T-helper 1 cell treated with Interleukin-12 subunit alpha and Interleukin-12 subunit beta and Interleukin-4 antibody, amounts not matched to agents 30 μg/mL and 1 μg/mL, for 36 hours (primary cell): ENCODE measurements around the gene AMBP.

Experiments
- H3K27ac Mint-ChIP-seq: one replicate; pipeline ENCODE4 v1.8.0; 2021; ENCODE audit warnings: mild to moderate bottlenecking, mixed read lengths
- H3K27me3 Mint-ChIP-seq: one replicate; pipeline ENCODE4 v1.8.0; 2021; ENCODE audit warnings: low read depth, mixed read lengths
- H3K36me3 Mint-ChIP-seq: one replicate; pipeline ENCODE4 v1.8.0; 2021; ENCODE audit warnings: low read depth, mixed read lengths
- H3K4me1 Mint-ChIP-seq: one replicate; pipeline ENCODE4 v1.8.0; 2021; ENCODE audit warnings: low read depth, mixed read lengths
- H3K4me3 Mint-ChIP-seq: one replicate; pipeline ENCODE4 v1.8.0; 2021; ENCODE audit warnings: mild to moderate bottlenecking, moderate library complexity, mixed read lengths
- H3K9me3 Mint-ChIP-seq: one replicate; pipeline ENCODE4 v1.8.0; 2021; ENCODE audit warnings: mixed read lengths

AMBP gene

GRCh38 chr9:114078781-114079156 is 669 bp upstream of the AMBP start:
- Mint-ChIP-seq H3K4me1 (peaks cover 1% of the 10 kb centered on the region), H3K27ac (no peak overlapping the region), H3K36me3 (no peaks in the 10 kb centered on the region), H3K27me3 (no peaks in the 10 kb centered on the region), H3K4me3 (no peak overlapping the region), H3K9me3 (no peaks in the 10 kb centered on the region)

- H3K4me3 Mint-ChIP-seq = no peak overlapping the region
- H3K27ac Mint-ChIP-seq = no peak overlapping the region
- no peaks in the 10 kb centered on the region for H3K27me3 Mint-ChIP-seq
- no peaks in the 10 kb centered on the region for H3K36me3 Mint-ChIP-seq
- H3K4me1 Mint-ChIP-seq = no peaks in the 10 kb centered on the region
- H3K9me3 Mint-ChIP-seq = no peaks in the 10 kb centered on the region
These were observed 800 bp downstream of the AMBP start for GRCh38 chr9:114077162-114077837.

DNA sequence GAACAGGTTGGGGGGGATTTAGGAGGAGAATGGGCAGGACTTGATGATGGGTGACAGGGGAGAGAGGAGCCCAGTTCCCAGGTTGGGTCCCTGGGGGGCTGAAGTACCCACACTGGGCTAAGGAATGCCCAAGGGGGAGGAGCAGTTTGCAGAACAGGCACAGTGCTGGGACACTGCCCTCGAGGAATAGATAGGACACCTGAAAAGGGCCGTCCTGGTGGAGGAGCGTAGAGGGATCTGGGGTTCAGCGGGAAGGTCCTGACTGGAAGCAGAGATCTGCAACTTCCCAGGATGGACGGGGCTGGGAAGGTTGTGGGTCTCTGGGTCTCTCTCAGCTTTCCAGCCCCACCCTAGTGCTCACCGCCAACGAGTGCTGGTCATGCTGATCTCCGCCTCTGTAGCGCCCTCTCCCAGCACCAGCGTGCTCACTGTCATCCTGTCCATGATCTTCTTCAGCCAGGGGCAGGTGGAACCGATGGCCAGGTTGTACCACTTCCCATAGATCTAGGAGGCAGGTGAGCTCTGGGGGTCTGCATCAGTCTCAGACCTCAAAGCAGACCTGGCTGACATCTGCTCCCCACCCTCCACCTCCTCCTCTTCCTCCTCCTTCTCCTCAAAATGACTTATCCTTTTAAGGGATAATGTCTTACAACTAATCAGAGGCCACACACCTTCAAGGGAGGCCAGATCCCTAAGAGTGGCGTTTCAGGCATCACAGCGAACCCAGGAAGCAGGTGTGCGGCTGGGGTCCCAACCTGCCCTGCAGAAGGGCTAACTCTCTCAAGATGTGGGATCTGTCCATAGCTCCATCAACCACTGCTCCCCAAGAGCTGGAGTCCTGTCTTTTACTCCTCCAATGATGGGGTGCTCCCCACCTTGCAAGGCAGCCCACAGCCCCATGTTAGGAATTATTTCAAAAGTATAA is 1.6 kb downstream of the AMBP start:
- H3K9me3 Mint-ChIP-seq = no peaks in the 10 kb centered on the region

GRCh38 chr9:114075602-114076001 is 2.5 kb downstream of the AMBP start:
- H3K4me1 Mint-ChIP-seq = no peaks in the 10 kb centered on the region
- no peak overlapping the region for H3K4me3 Mint-ChIP-seq
- H3K36me3 Mint-ChIP-seq = no peaks in the 10 kb centered on the region
- no peaks in the 10 kb centered on the region for H3K9me3 Mint-ChIP-seq
- no peak overlapping the region for H3K27ac Mint-ChIP-seq
- H3K27me3 Mint-ChIP-seq = no peaks in the 10 kb centered on the region

More for the DNA sequence above, 1.6 kb downstream of the AMBP start:
- H3K36me3 Mint-ChIP-seq = no peaks in the 10 kb centered on the region
- no peak overlapping the region for H3K4me3 Mint-ChIP-seq
- no peaks in the 10 kb centered on the region for H3K27me3 Mint-ChIP-seq
- no peak overlapping the region for H3K27ac Mint-ChIP-seq
- no peaks in the 10 kb centered on the region for H3K4me1 Mint-ChIP-seq

DNA sequence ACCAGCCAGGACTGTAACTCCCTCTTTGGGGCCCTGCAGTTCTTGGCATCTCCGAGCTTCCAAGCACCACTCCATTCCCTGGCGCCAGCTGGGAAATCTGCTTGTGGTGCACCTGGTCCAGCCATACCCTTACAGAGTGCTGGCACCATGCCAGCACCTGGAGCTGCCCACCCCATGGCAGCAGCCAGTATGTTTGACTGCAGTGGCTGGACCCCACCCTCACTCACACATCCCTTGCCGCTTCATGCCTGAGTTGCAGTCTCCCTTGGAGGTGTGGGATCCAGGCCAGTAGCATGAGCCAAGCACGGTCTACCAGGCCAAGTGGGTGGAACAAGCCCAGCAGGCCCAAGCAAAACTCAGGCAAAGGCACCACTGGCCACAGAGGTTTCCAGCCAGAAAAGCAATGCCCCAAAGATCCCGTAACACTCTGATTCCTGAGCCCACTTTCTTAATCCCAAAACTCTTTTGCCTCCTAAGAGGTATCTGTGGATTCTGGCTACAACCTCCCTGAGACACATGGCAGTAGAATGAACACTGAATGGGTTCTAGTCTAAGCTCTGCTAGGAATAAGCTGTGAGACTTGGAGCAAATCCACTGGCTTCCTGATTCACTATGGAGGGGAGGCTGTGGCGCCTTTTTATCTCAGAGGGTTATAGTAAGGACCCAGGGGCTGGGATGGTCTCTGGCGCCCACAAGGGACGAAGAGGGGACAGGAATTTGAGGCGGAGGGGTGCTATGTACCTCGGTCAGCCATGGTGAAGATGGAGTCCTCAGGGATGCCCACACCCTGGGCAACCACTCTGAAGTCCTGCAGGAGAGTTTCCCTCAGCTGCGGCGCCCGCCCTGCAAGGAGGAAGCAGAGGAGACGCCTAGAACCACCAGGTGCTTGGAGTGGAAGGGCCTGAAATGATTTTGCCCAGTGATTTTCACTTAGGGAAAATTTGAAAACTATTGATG is 5.6 kb downstream of the AMBP start:
- Mint-ChIP-seq H3K27me3 (no peaks in the 10 kb centered on the region), H3K4me3 (no peak overlapping the region), H3K9me3 (no peaks in the 10 kb centered on the region), H3K4me1 (no peaks in the 10 kb centered on the region), H3K27ac (no peak overlapping the region), H3K36me3 (no peaks in the 10 kb centered on the region)

GRCh38 chr9:114071197-114071795 is 6.8 kb downstream of the AMBP start:
- H3K4me1 Mint-ChIP-seq = no peaks in the 10 kb centered on the region
- H3K27me3 Mint-ChIP-seq = no peaks in the 10 kb centered on the region
- H3K9me3 Mint-ChIP-seq = no peaks in the 10 kb centered on the region
- no peak overlapping the region for H3K27ac Mint-ChIP-seq
- H3K36me3 Mint-ChIP-seq = no peaks in the 10 kb centered on the region
- no peak overlapping the region for H3K4me3 Mint-ChIP-seq

DNA sequence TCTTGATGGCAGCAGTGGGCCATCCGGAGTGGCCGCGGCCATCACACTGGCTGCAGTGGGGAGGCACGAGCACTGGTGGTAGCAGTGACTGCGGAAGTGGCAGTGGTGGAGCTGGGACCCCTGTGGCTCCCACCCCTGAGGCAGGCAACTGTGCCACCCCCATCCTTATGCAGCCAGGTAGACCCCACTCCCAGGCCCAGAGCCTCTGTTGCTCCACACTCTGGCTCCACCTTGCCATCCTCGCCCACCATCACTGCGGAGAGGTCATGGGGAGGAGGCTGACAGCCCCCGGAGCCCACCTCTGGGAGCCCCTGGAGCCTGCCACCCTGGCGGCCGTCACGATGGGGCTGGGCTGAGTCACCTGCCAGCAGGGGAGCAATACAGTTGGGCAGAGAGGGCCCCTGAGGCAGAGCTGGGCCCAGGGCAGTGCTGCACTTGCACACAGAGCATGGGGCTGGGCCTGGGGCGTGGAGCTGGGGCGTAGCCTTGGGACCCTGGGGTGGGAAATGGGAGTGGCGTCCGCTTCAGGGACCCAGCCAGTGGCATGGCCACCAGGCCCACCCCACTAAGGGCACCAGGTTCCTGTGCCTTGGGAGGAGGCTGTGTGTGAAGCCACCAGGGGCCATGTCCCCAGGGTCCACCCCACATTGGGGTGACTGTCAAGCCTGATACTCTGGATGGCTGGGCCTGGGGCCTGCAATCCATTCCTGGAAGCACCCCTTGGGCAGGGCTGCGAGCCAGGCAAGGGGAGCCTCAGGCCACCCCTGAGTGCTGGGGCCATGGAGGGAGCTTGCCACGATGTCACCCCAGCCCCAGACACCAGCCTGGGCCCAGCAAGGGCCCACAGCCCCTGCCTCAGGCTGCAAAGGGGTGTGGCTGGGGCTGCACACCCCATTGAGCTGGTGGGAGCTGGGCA is 7.7 kb downstream of the AMBP start:
- Mint-ChIP-seq H3K4me3 (no peak overlapping the region), H3K36me3 (no peaks in the 10 kb centered on the region), H3K4me1 (no peaks in the 10 kb centered on the region), H3K27me3 (no peaks in the 10 kb centered on the region), H3K27ac (no peak overlapping the region), H3K9me3 (no peaks in the 10 kb centered on the region)

- H3K4me3 Mint-ChIP-seq = no peak overlapping the region
- no peaks in the 10 kb centered on the region for H3K36me3 Mint-ChIP-seq
- H3K4me1 Mint-ChIP-seq = no peaks in the 10 kb centered on the region
- no peak overlapping the region for H3K27ac Mint-ChIP-seq
- no peaks in the 10 kb centered on the region for H3K27me3 Mint-ChIP-seq
- no peaks in the 10 kb centered on the region for H3K9me3 Mint-ChIP-seq
These were observed 8.5 kb downstream of the AMBP start for GRCh38 chr9:114069476-114070187.

- Mint-ChIP-seq H3K4me1 (no peaks in the 10 kb centered on the region), H3K4me3 (no peak overlapping the region), H3K27ac (no peak overlapping the region), H3K27me3 (peaks cover 8% of the 10 kb centered on the region), H3K36me3 (no peaks in the 10 kb centered on the region), H3K9me3 (no peaks in the 10 kb centered on the region)
These were observed 12.8 kb downstream of the AMBP start for GRCh38 chr9:114065304-114065703.

- no peak overlapping the region for H3K27ac Mint-ChIP-seq
- no peaks in the 10 kb centered on the region for H3K36me3 Mint-ChIP-seq
These were observed 16.1 kb downstream of the AMBP start for GRCh38 chr9:114061830-114062474.

GRCh38 chr9:114061292-114061691 is 16.8 kb downstream of the AMBP start:
- Mint-ChIP-seq H3K4me1 (no peaks in the 10 kb centered on the region), H3K9me3 (no peaks in the 10 kb centered on the region), H3K36me3 (no peaks in the 10 kb centered on the region), H3K27ac (no peak overlapping the region), H3K27me3 (peaks cover 8% of the 10 kb centered on the region), H3K4me3 (no peak overlapping the region)

More at GRCh38 chr9:114061830-114062474, 16.1 kb downstream of the AMBP start:
- Mint-ChIP-seq H3K4me1 (no peaks in the 10 kb centered on the region), H3K9me3 (no peaks in the 10 kb centered on the region), H3K27me3 (peaks cover 8% of the 10 kb centered on the region), H3K4me3 (no peak overlapping the region)

- Mint-ChIP-seq H3K4me1 (no peaks in the 10 kb centered on the region), H3K9me3 (no peaks in the 10 kb centered on the region), H3K4me3 (no peak overlapping the region), H3K27ac (no peak overlapping the region), H3K27me3 (peaks cover 8% of the 10 kb centered on the region), H3K36me3 (no peaks in the 10 kb centered on the region)
These were observed 17.4 kb downstream of the AMBP start for GRCh38 chr9:114060711-114061110.
